HG03378 (cell line): ENCODE measurements around the gene OIP5.
A peak's percentile ranks its signal among the peaks of the same experiment; 100 is the strongest.
"Not testable (repeated sequence)": the region's sequence is repeated elsewhere in the genome, so short reads cannot be mapped to it uniquely, and the experiment has no call there.

Experiments used
- ATAC-seq: cut with Tn5 transposase; IDR thresholded peaks from one replicate; pipeline ENCODE4 v1.9.1; 2021; ENCODE audit warnings: mild to moderate bottlenecking, moderate library complexity; ENCODE audit not compliant: unreplicated experiment

OIP5 gene

GRCh38 chr15:41304149-41304770 lies 28.1 kb downstream of the OIP5 start:
- ATAC-seq, result no peak

GRCh38 chr15:41301587-41301986 lies 30.8 kb downstream of the OIP5 start:
- no peak for ATAC-seq

- not testable (repeated sequence) for ATAC-seq
Measured at GRCh38 chr15:41301139-41301538, 31.3 kb downstream of the OIP5 start.

- ATAC-seq, result no peak
Measured at GRCh38 chr15:41292521-41292920, 39.9 kb downstream of the OIP5 start.

GRCh38 chr15:41291065-41291631 lies 41.2 kb downstream of the OIP5 start:
- peak; percentile 67 for ATAC-seq

GRCh38 chr15:41289953-41290352 lies 42.4 kb downstream of the OIP5 start:
- no peak for ATAC-seq

- no peak for ATAC-seq
Measured at GRCh38 chr15:41288464-41288863, 43.9 kb downstream of the OIP5 start.

- no peak for ATAC-seq
Measured at GRCh38 chr15:41286665-41287333, 45.6 kb downstream of the OIP5 start.

GRCh38 chr15:41285285-41285684 lies 47.1 kb downstream of the OIP5 start:
- ATAC-seq, result no peak

- ATAC-seq, result no peak
Measured at GRCh38 chr15:41284427-41285177, 47.8 kb downstream of the OIP5 start.

- ATAC-seq, result peak; percentile 94
Measured at GRCh38 chr15:41283653-41284426, 48.6 kb downstream of the OIP5 start.

- ATAC-seq, result not testable (repeated sequence)
Measured at GRCh38 chr15:41282980-41283652, 49.3 kb downstream of the OIP5 start.

GRCh38 chr15:41282436-41282835 lies 50.0 kb downstream of the OIP5 start:
- ATAC-seq, result not testable (repeated sequence)

GRCh38 chr15:41281236-41281635 lies 51.2 kb downstream of the OIP5 start:
- ATAC-seq, result no peak

GRCh38 chr15:41279535-41280283 lies 52.7 kb downstream of the OIP5 start:
- ATAC-seq, result no peak

GRCh38 chr15:41278319-41278718 lies 54.1 kb downstream of the OIP5 start:
- ATAC-seq, result no peak

- no peak for ATAC-seq
Measured at GRCh38 chr15:41276831-41277230, 55.6 kb downstream of the OIP5 start.

GRCh38 chr15:41269887-41270286 lies 62.5 kb downstream of the OIP5 start:
- no peak for ATAC-seq

- no peak for ATAC-seq
Measured at GRCh38 chr15:41263891-41264351, 68.5 kb downstream of the OIP5 start.
